Liver (tissue), 3 donors: ENCODE data around the gene CYSRT1.

Source experiments
- ATF3 ChIP-seq: IDR thresholded peaks from 2 replicates; pipeline ENCODE4 v1.6.1; 2016; ENCODE audit warnings: antibody characterized with exemption
- CTCF ChIP-seq: fragments of 150-350 bp; IDR thresholded peaks from 2 replicates; pipeline ENCODE4 v1.5.1; 2017; ENCODE audit warnings: improper control_type of control experiment, low read depth, low read length; ENCODE audit not compliant: missing input control
- RAD21 ChIP-seq, 2 donors: IDR thresholded peaks; 2 replicates each; pipeline ENCODE4 v1.6.1; 2016; ENCODE audit warnings: antibody characterized with exemption in 2 of 2, mild to moderate bottlenecking in 2 of 2
- TAF1 ChIP-seq: conservative IDR thresholded peaks from 2 replicates; pipeline ENCODE4 v1.6.1; 2016; ENCODE audit warnings: antibody characterized with exemption, mild to moderate bottlenecking
- donor health status: healthy.
- donor health status: healthy.

DNA sequence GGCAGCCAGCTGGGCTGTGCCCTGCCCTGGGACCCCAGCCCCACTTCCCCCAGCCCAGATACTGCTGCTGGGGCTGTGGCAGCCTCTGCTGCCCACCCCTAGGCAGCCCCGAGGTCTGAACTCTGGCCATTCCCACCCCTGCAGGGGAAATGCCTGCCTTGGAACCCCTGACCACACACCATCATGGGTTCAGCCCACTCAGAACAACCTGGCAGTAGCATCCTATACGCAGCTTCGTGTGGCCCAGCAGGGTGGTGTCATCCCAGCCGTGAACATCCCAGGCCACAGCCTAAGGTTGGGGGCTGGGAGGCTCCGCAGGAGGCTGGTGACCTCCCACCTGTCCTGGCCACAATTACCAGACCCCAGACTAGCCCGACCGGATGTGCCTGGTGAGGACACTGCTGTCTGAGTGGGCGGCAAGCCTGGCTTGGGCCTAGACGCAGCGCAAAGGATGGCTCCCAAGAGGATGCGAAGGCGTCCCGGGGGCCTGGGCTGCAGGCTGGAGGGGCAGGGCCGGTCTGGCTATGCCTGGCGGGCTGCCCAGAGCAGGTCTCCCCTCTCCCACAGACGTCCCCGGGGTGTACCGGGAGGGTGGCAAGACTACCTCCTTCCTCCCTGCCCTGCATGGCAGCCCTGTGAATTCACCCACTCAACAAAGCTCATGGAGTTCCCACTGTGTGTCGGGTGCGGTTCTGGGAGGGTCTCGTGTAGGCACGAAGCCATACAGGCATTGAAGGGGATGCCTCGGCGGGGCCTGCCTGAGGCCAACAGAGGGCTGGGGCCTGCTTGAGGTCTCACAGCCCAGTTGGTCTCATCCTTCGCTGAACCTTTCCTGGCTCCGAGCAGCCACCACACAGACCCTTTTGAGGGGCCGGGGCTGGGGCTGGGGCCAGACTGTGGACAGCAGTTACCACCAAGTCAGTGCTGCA, 4.3 kb downstream of the CYSRT1 start:
- no peak for TF ChIP-seq CTCF
- no peak for TF ChIP-seq ATF3
- no peak for TF ChIP-seq TAF1
- no peak for TF ChIP-seq RAD21 (IDR thresholded peaks at IDR 0.05)
